ENCODE results near the gene FAM13A. TPM values are rescaled to one million over a fixed set of nuclear protein-coding genes. Genes with fewer than 3 reads are reported as not detected.

FAM13A gene
- total and polyA plus RNA-seq, 2 donors (not counting 1 experiment from before 2014, with no cell fraction given): 0.51 to 2.1 TPM

GRCh38 chr4:88693792-88694191 lies 363.2 kb downstream of the FAM13A start:
- Histone ChIP-seq H3K4me2 (replicated peaks; ENCODE audit: low read depth, low read length, poor library complexity, severe bottlenecking) (no peak overlapping the region), H3K36me3 (replicated peaks in 1 of 2; ENCODE audit: control extremely low read depth in 1 of 2, control insufficient read depth in 1 of 2, extremely low read depth in 1 of 2, insufficient read depth in 2 of 2, low read length in 1 of 2) (peaks cover 0 to 25% of the 10 kb centered on the region in 2 experiments), H4K20me1 (ENCODE audit: control insufficient read depth, insufficient read depth, low read length, poor library complexity, severe bottlenecking) (no peaks in the 10 kb centered on the region), H3K27ac (ENCODE audit: low read length in 2 of 2) (no peak overlapping the region), H3K4me1 (ENCODE audit: control insufficient read depth in 2 of 2, insufficient read depth in 2 of 2, low read length in 2 of 2) (no peaks in the 10 kb centered on the region), H3K79me2 (ENCODE audit: control insufficient read depth, insufficient read depth, low read length) (no peaks in the 10 kb centered on the region), H3K9me3 (ENCODE audit: control extremely low read depth in 1 of 3, control insufficient read depth in 2 of 3, insufficient read depth in 1 of 3, low read length in 2 of 3) (no peaks in the 10 kb centered on the region), H3K27me3 (replicated peaks in 1 of 4; ENCODE audit: control extremely low read depth in 1 of 4, control insufficient read depth in 3 of 4, insufficient read depth in 4 of 4, low read length in 3 of 4) (no peaks in the 10 kb centered on the region), H2AFZ (ENCODE audit: insufficient read depth, low read depth, low read length, poor library complexity, severe bottlenecking) (no peak overlapping the region), H3K4me3 (ENCODE audit: control extremely low read depth in 1 of 5, extremely low read depth in 1 of 5, insufficient read depth in 1 of 5, low read depth in 2 of 5, low read length in 4 of 5) (no peak overlapping the region), H3K9ac (ENCODE audit: low read length) (no peak overlapping the region)
- H3K4me1 Mint-ChIP-seq: peaks cover 7% of the 10 kb centered on the region
- ChIA-PET POLR2A (no interaction called here), CTCF (no interaction called here)
- intact Hi-C loops (cut with micrococcal nuclease): no loop called here
- no peak for TF ChIP-seq CTCF (IDR thresholded peaks at IDR 0.05)
- no peak for TF ChIP-seq EZH2 (IDR thresholded peaks at IDR 0.05; ENCODE audit: borderline replicate concordance, insufficient read depth, low read depth, low read length, poor library complexity, severe bottlenecking)
- no peak overlapping the region for H3K27ac Mint-ChIP-seq
- DNase-seq: no peak
- 83% methylated on average over 2 of the region's 3 CpGs for WGBS (ENCODE audit: insufficient coverage)
- no peak for ATAC-seq (ENCODE audit: low read depth)
- H3K27me3 Mint-ChIP-seq: no peaks in the 10 kb centered on the region
- H3K4me3 Mint-ChIP-seq: no peak overlapping the region
- H3K9me3 Mint-ChIP-seq (ENCODE audit: insufficient read depth): no peaks in the 10 kb centered on the region

- Histone ChIP-seq H3K27ac (ENCODE audit: low read length in 2 of 2) (no peak overlapping the region), H3K4me2 (replicated peaks; ENCODE audit: low read depth, low read length, poor library complexity, severe bottlenecking) (no peak overlapping the region), H3K79me2 (ENCODE audit: control insufficient read depth, insufficient read depth, low read length) (no peaks in the 10 kb centered on the region), H4K20me1 (ENCODE audit: control insufficient read depth, insufficient read depth, low read length, poor library complexity, severe bottlenecking) (no peaks in the 10 kb centered on the region), H3K4me1 (ENCODE audit: control insufficient read depth in 2 of 2, insufficient read depth in 2 of 2, low read length in 2 of 2) (no peaks in the 10 kb centered on the region), H3K27me3 (replicated peaks in 1 of 4; ENCODE audit: control extremely low read depth in 1 of 4, control insufficient read depth in 3 of 4, insufficient read depth in 4 of 4, low read length in 3 of 4) (no peaks in the 10 kb centered on the region), H3K4me3 (ENCODE audit: control extremely low read depth in 1 of 5, extremely low read depth in 1 of 5, insufficient read depth in 1 of 5, low read depth in 2 of 5, low read length in 4 of 5) (no peak overlapping the region), H3K36me3 (replicated peaks in 1 of 2; ENCODE audit: control extremely low read depth in 1 of 2, control insufficient read depth in 1 of 2, extremely low read depth in 1 of 2, insufficient read depth in 2 of 2, low read length in 1 of 2) (peaks cover 2 to 48% of the 10 kb centered on the region in 2 experiments), H2AFZ (ENCODE audit: insufficient read depth, low read depth, low read length, poor library complexity, severe bottlenecking) (no peak overlapping the region), H3K9ac (ENCODE audit: low read length) (no peak overlapping the region), H3K9me3 (ENCODE audit: control extremely low read depth in 1 of 3, control insufficient read depth in 2 of 3, insufficient read depth in 1 of 3, low read length in 2 of 3) (no peaks in the 10 kb centered on the region)
- Mint-ChIP-seq H3K9me3 (ENCODE audit: insufficient read depth) (no peaks in the 10 kb centered on the region), H3K4me1 (no peaks in the 10 kb centered on the region), H3K27ac (no peak overlapping the region), H3K27me3 (no peaks in the 10 kb centered on the region), H3K4me3 (no peak overlapping the region)
- no CpG with 5 or more reads among the region's 3 CpGs for WGBS (ENCODE audit: insufficient coverage)
- ChIA-PET CTCF (no interaction called here), POLR2A (no interaction called here)
- ATAC-seq (ENCODE audit: low read depth) (no peak), DNase-seq (no peak)
- TF ChIP-seq CTCF (IDR thresholded peaks at IDR 0.05): no peak
- intact Hi-C loops (cut with micrococcal nuclease): no loop called here
These were observed 366.6 kb downstream of the FAM13A start for GRCh38 chr4:88690355-88690754.
